Colonic mucosa (tissue), 4 donors: Measurements from ENCODE around the gene SGPL1. TPM values are rescaled to one million over a fixed set of nuclear protein-coding genes. Genes with fewer than 3 reads are reported as not detected.
A peak's percentile ranks its signal among the peaks of the same experiment; 100 is the strongest.

ENCODE experiments used
- DNase-seq: peaks from one replicate; pipeline ENCODE4 v3.0.0-alpha.2; 2020
- H3K27ac ChIP-seq: fragments of 200-600 bp; one replicate; pipeline ENCODE4 v1.8.0; 2021
- H3K27me3 ChIP-seq: fragments of 200-600 bp; one replicate; pipeline ENCODE4 v1.8.0; 2021
- H3K36me3 ChIP-seq: fragments of 200-600 bp; one replicate; pipeline ENCODE4 v1.8.0; 2021
- H3K4me1 ChIP-seq: fragments of 200-600 bp; one replicate; pipeline ENCODE4 v1.8.0; 2021; ENCODE audit warnings: mild to moderate bottlenecking
- H3K4me3 ChIP-seq: fragments of 200-600 bp; one replicate; pipeline ENCODE4 v1.8.0; 2021
- H3K9ac ChIP-seq, 2 donors: one replicate each; pipeline ENCODE4 v1.7.0; 2013; ENCODE audit warnings: control low read depth in 2 of 2, low read depth in 2 of 2, low read length in 2 of 2
- H3K9me3 ChIP-seq: fragments of 200-600 bp; one replicate; pipeline ENCODE4 v1.8.0; 2021
- CTCF ChIP-seq: fragments of 200-600 bp; IDR thresholded peaks from one replicate; pipeline ENCODE4 v1.8.0; 2022; ENCODE audit warnings: antibody characterized with exemption, mild to moderate bottlenecking
- intact Hi-C: fragments of 100-400 bp; cut with DNase I; formaldehyde crosslinking; loops from one replicate; pipeline ENCODE4 v1.14.1; 2022
- total RNA-seq, 2 donors: library from RNA; stranded (reverse); fragmentation: NEBNext Ultra II Directional in 1 of 2; extraction: Animal tissue kit (Norgen Biotek cat#: 25700) in 1 of 2; gene quantifications; one replicate each; pipeline ENCODE4 v1.2.1, GENCODE V29; 2021
- donor health status: healthy.
- donor health status: DM: no; HTN: no; CAD: no.
- donor health status: DM: no; HTN: no; CAD: no.

SGPL1 gene
- total RNA-seq, 2 donors from 2014 or later = 59.8 to 67.6 TPM

- intact Hi-C loops = no loop called here
- peaks cover 9% of the 10 kb centered on the region for H3K4me1 ChIP-seq
- no peak overlapping the region for H3K4me3 ChIP-seq
- no peak for TF ChIP-seq CTCF
- H3K9ac ChIP-seq = no peak overlapping the region
- H3K36me3 ChIP-seq = no peaks in the 10 kb centered on the region
- no peaks in the 10 kb centered on the region for H3K27me3 ChIP-seq
- no peak overlapping the region for H3K27ac ChIP-seq
- no peaks in the 10 kb centered on the region for H3K9me3 ChIP-seq
- DNase-seq = no peak
Measured at GRCh38 chr10:70838270-70838805, 22.6 kb downstream of the SGPL1 start.

GRCh38 chr10:70840836-70841235 is 25.1 kb downstream of the SGPL1 start:
- no peak for DNase-seq
- Histone ChIP-seq H3K27ac (no peak overlapping the region), H3K9me3 (no peaks in the 10 kb centered on the region), H3K36me3 (no peaks in the 10 kb centered on the region), H3K4me1 (peaks cover 12% of the 10 kb centered on the region), H3K9ac (no peak overlapping the region), H3K27me3 (no peaks in the 10 kb centered on the region), H3K4me3 (no peak overlapping the region)
- intact Hi-C loops = no loop called here
- no peak for TF ChIP-seq CTCF

GRCh38 chr10:70843333-70843732 is 27.6 kb downstream of the SGPL1 start:
- H3K36me3 ChIP-seq = no peaks in the 10 kb centered on the region
- no peak overlapping the region for H3K9ac ChIP-seq
- H3K27ac ChIP-seq = peak overlapping the region; percentile 3
- TF ChIP-seq CTCF = no peak
- no peaks in the 10 kb centered on the region for H3K9me3 ChIP-seq
- intact Hi-C loops = no loop called here
- H3K4me3 ChIP-seq = no peak overlapping the region
- peaks cover 12% of the 10 kb centered on the region for H3K4me1 ChIP-seq
- no peak for DNase-seq
- H3K27me3 ChIP-seq = no peaks in the 10 kb centered on the region

- no peak overlapping the region for H3K4me3 ChIP-seq
- peak overlapping the region; percentile 3 for H3K27ac ChIP-seq
- H3K36me3 ChIP-seq = no peaks in the 10 kb centered on the region
Measured at GRCh38 chr10:70843776-70844489, 28.2 kb downstream of the SGPL1 start.

GRCh38 chr10:70845256-70845655 is 29.5 kb downstream of the SGPL1 start:
- H3K9ac ChIP-seq = no peak overlapping the region
- no peak for TF ChIP-seq CTCF
- peaks cover 12% of the 10 kb centered on the region for H3K4me1 ChIP-seq
- H3K36me3 ChIP-seq = no peaks in the 10 kb centered on the region
- no peaks in the 10 kb centered on the region for H3K27me3 ChIP-seq
- intact Hi-C loops = no loop called here
- no peak overlapping the region for H3K27ac ChIP-seq
- H3K9me3 ChIP-seq = no peaks in the 10 kb centered on the region
- no peak for DNase-seq
- no peak overlapping the region for H3K4me3 ChIP-seq

More at GRCh38 chr10:70843776-70844489, 28.2 kb downstream of the SGPL1 start:
- Histone ChIP-seq H3K9ac (peak overlapping the region in 1 of 2 donors; percentile 29), H3K27me3 (no peaks in the 10 kb centered on the region), H3K9me3 (no peaks in the 10 kb centered on the region), H3K4me1 (peaks cover 12% of the 10 kb centered on the region)
- TF ChIP-seq CTCF = no peak
- no peak for DNase-seq
- intact Hi-C loops = no loop called here
